Measurements from ENCODE around the gene CARD10.

The CARD10 gene

DNA sequence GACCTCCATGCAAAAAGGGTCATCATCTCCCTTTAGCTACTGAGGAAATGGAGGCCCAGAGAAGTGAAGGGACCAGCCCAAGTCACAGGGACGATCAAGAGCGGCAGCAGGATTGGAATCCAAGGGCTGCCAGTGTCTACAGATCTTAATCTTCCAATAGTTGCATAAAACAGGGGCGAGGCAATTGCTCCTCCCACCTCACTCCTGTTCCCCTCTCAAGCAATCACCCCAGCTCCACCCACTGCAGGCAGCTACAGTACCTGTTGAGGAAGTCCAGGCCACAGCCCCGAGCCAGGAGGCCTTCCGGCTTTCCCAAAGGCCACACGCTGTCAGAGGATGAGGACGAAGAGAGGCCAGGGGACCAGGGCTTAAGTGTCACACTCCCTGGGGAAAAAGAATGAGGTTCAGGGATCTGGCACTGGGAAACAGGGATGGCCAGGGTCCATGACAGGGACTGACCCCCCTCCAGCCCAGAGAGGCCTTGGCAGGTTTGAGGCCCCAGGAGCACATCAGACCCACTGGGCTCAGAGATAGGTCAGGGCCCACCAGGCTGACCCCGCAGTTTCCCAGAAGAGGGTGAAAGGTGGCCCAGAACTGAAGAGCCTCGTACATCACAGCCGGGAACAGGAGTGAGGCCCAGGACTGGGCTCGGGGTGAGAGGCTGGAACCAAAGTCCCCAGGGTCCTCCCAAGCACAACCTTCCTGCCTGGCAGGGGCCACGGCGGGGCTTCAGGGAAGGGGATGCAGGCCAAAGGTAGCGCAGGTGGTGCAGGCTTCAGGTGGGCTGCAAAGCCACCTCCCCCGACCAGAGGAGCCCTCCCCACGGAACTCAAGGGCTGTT is 16.7 kb downstream of the CARD10 start:
- DNase-seq: no peak

DNA sequence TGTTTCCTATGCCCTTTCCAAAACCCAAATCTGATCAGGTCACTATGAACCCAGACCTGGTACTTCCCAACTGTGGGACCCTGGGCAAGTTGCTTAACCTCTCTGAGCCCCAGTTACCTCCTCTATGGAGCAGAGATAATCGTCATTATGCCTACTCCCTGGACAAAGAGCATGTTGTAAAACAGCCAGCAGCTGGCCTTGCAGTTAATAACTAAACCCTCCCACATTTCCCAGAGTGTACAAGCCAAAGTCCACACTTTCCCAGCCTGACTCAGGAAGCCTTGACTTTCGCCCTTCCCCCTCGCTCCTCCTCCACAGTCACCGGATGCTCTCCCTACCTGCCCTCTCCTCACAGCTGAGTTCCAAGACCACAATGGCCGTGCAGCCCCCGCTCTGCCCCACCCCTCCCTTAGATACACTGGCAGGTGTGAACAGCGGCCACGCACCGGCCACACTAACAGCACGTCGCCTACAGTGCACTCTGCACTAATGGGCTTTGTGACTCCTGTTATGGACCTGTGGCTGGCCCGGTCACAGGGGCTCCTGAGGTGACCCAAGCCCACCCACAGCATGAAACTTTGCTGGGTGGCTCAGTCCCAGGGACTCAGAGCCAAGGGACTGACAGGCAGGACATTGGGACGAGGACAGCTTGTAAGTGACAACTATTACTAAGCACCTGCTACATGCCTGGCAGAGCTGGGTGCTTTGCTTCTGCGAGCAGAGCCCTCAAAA is 17.4 kb downstream of the CARD10 start:
- DNase-seq: peak; percentile 99

DNA sequence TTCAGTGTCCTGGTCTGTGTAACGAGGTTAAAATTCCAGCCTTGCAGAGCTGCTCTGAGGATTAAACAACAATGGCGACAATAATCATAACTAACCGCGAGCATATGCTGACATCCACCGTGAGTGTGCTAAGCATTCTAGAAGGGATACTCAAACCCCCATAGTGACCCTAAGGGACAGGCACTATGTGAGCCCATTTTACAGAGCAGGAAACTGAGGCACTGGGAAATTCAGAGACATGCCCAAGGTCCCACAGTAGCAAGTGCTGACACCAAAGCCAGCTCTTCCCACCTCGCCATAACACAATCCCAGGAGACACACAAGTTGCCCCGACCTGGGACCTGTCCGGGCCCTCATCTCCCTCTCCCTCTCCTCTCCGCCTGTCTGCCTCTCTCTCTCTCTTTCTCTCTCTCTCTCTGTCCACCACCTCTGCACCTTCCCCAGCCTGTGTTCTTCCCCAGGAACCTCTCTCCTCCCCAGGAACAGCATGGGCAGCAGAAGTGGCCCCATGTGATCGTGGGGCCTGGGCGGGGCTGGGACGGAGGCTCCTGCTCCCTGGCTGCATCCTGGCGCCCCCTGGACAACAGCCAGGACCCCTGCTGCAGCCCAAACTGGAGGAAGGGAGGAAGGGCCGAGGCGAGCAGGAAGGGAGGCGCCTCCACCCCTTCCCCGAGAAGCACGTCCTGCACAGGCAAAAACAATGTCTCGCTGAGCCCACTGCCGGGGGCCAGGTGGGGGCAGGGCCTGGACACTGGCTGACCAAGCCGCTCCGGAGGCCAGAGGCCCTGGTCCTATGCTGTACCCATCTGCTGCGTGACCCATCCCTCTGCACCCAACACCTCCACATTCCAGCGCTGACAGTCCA is 18.2 kb downstream of the CARD10 start:
- peak; percentile 30 for DNase-seq

DNA sequence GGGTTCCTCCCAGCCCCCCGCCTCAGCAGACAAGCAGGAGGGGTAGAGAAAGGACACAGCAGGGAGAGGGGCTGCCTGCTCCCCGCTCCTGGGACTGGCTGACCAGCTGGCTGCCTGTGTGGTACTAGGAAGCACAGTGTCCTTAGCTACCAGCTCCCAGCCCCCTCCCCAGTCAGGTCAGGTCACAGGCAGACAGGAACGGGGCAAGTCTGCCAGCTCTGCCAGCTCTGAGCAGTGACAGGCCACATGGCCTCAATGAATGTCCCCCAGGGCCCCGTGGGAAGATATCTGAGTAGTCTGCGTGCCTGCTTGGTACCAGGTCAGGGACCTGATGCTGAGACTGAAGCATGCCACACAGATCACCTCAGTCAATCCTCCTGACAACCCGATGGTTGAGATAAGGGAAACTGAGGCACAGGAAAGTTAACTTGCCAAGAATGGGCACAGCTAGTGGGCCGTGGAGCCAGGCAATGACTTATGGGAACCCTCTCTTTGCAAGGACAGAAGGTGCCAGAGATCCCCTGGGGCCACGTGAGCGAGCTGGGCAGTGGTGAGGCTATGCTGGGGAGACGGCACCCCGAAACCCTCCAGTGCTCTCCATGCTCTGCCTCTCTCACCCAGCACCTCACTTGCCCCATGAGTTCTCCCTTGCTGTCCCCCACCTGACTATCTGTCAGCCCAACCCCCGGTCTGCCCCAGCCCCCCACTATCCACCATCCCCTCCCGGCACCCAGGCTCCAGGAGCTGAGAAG is 19.2 kb downstream of the CARD10 start:
- DNase-seq: no peak

DNA sequence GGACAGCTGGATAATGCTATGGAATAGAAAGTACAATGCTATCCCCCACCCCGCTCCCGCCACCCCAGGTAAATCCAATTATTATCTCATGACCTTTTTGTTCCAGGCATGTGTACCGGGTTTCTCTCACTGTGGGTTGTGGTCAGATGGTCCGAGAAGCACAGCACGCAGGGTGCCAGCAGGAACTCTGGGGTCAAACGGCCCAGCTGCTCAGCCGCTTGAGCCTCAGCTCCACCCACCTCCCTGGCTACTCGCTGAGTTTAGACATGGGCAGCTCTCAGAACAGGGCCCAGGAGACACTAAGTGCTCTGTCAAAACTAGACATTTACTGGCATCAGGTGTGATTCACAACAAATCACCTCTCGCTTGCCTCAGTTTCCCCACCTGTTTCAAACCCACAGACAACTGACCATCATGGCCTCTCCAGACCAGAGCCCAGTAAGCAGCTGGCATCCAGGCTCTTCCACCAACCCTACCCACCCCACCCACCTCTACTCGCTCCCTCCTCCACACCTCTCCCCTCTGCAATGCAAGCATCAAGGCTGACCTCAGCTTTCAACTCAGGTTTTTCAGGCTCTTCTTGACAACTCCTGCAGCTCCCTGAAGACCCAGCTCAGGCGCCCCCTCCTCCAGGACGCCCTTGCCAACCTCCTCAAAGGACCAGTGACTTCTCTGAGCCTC is 20.0 kb downstream of the CARD10 start:
- no peak for DNase-seq

DNA sequence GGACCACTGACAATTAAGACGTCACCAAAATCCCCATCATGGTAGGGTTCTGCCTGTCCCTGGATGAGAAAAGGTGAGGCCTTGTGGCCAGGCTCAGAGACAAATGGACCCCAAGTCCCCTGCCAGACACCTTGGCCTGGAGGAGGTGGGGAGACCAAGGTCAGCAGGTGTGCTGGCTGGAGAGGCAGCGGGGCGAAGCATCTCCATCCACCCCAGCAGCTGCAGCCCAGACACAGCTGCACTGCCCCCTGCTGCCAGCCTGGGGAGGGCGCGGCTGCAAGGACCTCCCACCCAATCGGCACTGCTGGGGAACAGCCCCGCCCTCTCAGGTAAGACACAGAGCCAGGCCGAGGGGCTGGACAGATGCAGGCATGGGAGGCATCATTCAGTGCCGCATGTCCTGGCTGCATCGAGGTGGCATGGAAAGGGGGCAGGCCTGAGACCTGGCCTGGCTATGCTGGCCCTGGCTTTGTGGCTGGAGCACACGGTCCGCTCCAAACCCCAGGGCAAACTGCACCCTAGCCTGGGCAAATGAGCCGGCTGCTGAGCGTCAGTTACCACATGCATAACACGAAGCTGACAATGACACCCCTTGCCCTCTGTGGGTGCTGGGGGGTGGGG is 20.8 kb downstream of the CARD10 start:
- no peak for DNase-seq

DNA sequence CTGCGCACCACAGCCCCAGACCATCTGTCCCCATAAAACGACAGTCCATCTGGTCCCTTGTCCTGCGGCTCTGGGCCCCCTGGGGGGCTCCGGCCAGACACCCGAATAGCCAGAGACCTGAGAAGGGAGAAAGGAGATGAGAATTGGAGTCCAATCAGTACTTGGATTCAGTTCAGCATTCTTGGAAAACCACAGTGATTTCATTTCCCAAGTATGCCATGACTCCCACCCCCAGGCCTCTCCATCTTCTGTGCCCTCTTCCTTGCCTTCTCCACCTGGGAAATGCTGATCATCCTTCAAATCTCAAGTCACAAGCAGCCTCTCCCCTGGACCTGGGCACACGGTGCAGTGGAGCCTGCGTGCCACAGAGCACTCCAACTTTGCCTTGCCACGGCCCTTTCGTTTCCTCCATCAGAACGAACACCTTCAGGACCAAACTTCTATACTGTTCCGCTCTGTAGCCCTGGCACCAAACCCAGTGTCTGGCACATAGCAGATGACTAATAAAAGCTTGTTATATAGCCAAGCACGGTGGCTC is 22.1 kb downstream of the CARD10 start:
- peak; percentile 97 for DNase-seq

DNA sequence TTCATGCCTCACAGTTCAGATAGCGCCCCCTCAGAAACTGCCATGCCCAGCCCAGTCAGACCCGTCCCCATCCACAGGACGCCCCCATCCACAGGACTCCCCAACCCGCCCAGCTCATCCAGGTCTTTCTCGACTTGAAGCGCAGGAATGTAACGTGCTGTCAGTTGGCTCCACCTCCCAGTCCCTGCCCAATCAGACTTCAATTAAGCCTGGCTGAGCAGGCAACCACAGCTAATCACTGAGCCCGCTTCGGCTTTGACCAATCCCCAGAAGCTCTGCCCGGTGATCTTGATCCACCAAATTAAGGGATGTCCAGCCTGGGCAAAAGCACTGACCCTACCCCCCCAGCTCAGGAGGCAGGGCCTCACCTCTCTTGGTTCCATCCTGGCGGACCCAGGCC is 22.6 kb downstream of the CARD10 start:
- peak; percentile 70 for DNase-seq

DNA sequence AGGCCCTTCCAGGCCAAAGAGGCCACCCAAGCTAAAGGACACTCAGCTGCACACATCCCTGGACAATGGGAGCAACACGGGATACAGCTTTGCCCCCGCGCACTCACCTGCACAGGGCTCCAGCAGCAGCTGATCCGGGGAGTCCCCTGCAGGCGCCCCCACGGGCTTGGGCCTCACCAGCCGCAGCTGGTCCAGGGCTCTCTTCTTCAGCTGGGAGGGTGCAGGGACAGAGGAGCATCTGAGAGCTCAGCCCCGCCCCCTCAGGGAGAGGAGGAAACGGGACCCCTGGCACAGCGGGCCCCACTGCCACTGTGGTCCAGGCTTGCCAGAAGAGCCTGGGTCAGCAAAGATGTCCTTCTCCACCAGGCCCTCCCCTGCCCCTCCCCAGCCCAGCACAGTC is 25.2 kb downstream of the CARD10 start:
- DNase-seq: no peak

DNA sequence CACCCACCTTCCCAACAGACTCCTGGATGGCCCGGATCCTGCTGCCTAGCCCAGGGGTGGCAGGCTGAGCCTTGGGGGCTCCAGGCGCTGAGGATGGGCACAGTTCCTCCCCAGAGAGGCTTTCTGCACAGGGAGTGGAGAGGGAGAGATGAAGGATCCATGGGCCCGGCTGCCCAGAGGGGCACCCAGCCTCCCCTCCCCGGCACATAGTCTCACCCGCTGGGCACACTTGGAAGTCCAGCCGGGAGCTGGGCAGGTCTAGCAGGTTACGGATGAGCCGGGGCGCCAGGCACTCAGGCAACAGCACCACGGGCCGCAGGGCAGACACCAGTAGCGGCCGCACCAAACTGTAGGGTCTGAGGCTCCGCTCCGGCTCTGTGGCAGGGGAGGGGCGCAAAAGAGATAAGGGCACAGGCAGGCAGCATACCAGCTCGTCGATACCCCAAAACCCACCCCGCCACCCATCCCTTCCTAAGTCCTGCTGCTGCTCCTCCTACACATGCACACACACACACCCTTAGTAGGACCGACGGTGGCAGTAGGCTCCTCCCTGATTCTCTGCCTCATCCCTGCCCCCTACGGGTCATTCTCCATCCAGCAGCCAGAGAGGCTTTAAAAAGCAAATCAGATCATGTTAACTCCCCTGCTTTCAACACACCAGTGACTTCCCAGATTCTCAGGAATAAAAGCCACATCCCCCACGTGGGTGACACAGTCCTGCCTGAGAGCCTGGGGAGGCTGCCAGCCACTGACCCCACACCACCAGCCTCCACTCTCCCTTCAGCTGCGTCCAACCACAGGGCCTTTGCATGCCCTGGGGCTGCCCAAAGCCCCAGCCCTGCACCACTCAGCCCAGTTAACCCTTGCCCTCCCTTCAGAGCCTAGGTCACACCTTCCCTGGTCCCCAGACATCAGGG is 26.5 kb downstream of the CARD10 start:
- DNase-seq: peak; percentile 76

DNA sequence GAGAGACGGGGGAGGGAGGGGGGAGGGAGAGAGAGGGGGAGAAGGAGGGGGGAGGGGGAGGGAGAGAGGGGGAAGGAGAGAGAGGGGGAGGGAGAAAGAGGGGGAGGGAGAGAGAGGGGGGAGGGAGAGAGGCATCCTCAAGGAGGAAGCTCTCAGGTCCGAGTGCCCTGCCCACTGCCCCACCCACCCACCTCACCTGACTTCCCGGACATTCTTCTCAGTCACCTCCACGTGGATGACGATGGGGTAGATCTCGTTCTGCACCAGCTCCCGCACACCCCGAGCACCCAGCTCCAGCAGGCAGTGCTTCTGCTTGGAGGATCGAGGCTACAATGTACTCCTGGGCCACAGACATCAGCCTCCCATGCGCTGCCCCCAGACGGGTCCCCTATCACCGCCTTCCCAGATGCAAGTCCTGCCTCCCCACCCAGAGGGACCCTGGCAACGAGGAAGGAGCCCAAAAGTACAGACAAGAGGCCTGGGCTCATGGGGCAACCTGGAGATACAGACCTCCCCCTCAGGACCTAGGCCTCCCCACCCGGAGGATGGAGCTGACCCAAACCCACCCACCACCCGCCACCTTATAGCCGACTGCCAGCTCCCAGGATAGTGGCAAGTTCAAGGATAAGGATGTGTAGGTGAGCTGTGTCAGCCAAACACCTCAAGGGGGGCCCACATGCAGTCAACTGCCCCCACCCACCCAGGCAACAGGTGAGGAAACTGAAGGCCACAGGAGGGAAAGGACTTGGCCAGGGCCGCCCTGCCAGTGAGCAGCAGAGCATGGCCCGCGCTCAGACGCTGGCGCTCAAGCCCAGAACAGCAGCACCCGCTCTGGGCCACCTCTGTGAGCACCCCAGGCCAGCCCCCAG is 27.4 kb downstream of the CARD10 start:
- DNase-seq: no peak

DNA sequence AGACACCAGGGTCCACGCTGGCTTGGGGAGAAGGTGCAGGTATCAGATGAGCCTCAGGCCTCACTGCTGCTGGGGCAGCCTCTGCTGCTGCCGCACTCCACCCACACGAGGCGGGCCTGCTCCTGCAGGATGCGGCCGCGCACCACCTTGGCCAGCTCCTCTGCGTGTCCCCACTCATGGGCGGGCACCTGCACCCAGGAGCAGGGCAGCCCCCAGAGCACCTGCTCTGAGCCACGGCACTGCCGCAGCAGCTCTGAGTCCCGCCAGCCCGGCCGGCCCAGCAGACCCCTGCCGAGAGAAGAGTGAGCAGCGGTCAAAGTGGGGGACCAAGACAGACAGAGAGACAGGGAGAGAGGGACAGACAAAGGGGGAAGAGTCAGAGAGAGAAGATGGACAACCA is 28.1 kb downstream of the CARD10 start:
- DNase-seq: no peak

DNA sequence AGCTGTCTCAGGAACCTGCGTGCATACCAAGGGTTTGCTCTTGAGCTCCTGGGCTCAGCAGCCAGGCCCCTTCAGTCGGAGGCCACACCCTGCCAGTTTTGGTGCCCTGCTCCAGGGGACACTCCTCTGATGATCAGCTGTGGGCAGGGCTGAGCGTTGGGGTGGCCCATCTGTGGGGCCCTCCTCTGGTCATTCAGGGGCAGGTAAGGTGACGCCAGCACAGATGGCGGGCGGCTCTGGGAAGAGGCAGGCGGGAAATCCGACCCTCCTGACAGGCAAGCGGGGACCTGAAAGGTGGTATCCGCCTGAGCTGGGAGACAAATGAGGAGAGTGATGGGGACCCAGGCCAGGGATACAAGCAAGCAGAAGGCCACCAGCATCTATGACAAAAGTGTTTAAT is 29.2 kb downstream of the CARD10 start:
- DNase-seq: no peak

DNA sequence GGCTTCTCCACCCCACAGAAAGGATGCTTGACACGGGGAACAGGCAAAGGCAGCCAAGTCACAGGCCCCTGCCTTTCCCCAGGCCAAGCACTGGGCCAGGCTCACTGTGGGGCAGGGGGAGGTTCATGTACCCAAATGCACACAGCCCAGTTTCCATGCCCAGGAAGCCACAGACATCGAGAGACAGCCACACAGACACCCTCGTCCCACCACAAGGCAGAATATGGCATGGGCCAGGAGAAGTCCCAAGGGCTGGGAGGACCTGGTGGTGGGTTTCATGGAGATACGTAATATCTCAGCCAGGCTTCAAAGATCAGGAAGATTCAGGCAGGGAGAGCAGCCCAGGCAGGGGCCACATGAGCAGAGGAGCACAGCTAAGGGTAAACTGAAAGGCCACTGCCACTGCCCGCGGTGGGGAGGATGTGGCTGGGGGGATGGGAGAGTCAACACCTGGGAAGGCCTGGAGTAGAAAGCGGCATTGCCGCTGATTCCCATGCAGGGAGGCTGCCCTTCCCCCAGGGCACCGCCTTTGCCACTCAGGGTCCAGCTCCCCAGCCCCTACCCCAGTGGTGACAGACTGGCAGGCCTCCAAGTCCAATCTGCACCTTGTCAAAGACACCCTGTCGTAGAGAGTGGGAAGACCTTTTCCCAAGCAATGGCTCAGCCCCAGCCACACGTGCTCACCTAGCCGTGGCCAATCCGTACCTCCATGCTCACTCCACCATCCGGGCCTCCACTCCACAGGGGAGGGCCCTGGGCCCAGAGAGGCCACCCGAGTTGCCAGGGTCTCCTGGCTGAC is 30.7 kb downstream of the CARD10 start:
- DNase-seq: no peak

DNA sequence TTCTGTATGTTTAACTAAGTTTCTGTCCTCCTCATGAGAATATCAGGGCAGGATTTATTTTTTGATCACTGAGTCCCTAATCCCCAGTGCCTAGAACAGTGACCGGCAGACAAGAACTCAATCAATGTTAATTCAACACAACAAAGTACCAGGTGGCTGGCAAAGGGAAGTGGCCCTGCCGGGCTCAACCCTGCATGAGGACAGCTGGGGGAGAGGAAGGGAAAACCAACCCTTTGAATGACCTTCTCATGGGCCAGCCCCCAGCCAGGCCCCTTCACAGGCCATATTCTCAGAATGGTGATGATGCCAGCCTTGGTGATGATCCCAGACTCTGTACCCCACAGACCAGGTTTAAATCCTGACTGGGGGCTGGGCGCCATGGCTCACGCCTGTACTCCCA is 31.6 kb downstream of the CARD10 start:
- no peak for DNase-seq

DNA sequence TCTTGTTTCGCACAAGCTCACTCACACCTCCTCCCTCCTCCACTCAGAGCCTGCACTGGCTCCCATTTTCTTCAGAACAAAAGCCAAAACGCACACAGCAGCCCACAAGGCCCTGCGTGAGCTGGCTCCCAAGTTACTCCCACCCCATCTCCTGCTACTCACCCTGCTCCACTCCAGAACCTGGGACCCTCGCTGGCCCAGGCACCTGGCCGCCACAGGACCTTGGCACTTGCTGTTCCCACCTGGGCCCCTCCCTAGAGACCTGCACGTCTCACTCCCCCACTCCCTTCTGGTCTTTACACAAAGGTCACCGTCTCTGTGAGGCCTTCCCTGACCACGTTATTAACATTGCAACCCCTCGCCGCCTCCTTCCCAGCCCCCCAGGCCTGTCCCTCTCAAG is 32.1 kb downstream of the CARD10 start:
- no peak for DNase-seq

DNA sequence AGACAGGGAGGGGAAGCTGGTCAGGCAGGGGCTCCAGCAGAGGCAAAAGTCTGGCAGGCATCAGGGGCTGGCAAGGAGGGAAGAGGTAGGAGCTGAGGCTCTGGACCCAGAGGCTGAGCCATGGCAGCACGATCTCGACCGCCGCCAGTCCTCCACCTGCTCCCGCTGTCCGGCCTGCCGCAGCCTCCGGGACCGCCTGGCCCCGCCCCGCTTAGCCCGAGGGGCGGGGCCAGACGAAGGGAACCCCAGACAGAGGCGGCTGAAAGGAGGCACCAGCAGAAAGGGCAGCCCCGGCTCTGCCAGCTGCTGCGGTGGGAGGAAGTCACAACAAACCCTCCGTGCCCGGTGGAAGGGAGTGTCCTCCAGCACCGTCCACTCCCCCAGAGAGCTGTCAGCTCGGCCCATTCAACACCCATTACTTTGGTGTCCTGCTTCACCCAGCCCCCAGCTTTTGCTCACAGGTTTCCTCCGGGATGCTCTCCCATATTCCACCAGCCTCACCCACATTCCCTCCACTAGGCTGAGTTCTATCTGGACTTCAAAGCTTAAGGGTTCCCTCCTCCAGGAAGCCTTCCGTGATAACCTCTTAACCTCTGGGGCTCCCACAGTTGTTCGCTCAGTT is 32.9 kb downstream of the CARD10 start, which contains the start of gene MFNG:
Gene MFNG (minus strand): TSS at position 161 of the 622 bp plus-strand sequence. CDS start 207 bp downstream, outside the sequence.
- peak; percentile 76 for DNase-seq
